Endothelial cell of umbilical vein (primary cell): Measurements from ENCODE around the gene RPS17. TPM values are rescaled to one million over a fixed set of nuclear protein-coding genes. Genes with fewer than 3 reads are reported as not detected.

Source experiments
- BruUV-seq: library from RNA; stranded (reverse); fragments of 400-500 nt; replicated peaks from 2 replicates; lab custom pipeline; 2021; lab: Mats Ljungman, UMichigan
- CTCF ChIA-PET: fragments of 300-600, 350-600 bp; sonication (Branson Sonifier 250); formaldehyde crosslinking; loops from one replicate; lab custom pipeline; 2021; ENCODE audit warnings: antibody characterized with exemption, inconsistent platforms; lab: Charles Lee
- POLR2A ChIA-PET: fragments of 300-600, 350-600 bp; sonication (Branson Sonifier 250); formaldehyde crosslinking; loops from one replicate; lab custom pipeline; 2021; ENCODE audit warnings: antibody characterized with exemption, inconsistent platforms; lab: Charles Lee
- DNase-seq: peaks from one replicate; pipeline ENCODE4 v3.0.0-alpha.2; 2011; ENCODE audit warnings: low read depth, low spot score
- FAIRE-seq: peaks from 2 replicates; lab custom pipeline; 2011; peaks lifted over from hg19 to GRCh38; lab: Jason Lieb, UNC
- H2AFZ ChIP-seq: 2 replicates; pipeline ENCODE4 v1.6.0; 2012; ENCODE audit warnings: low read depth, low read length, control low read depth, inconsistent platforms
- H3K27ac ChIP-seq: 2 replicates; pipeline ENCODE4 v1.5.1; 2011; ENCODE audit warnings: low read depth, mild to moderate bottlenecking, control low read depth, low read length, moderate library complexity; ENCODE audit not compliant: insufficient read depth
- H3K27me3 ChIP-seq, 2 experiments: 2 replicates each; pipeline versions ENCODE4 v1.6.0 to v1.6.1; 2011; ENCODE audit warnings: low read length in 2 of 2, mixed read lengths in 1 of 2; ENCODE audit not compliant: control insufficient read depth in 2 of 2, insufficient read depth in 2 of 2
- H3K36me3 ChIP-seq, 2 experiments: 2 replicates in 1 of 2; 3 replicates in 1 of 2; pipeline ENCODE4 v1.5.1; 2011; ENCODE audit warnings: low read length in 2 of 2, mild to moderate bottlenecking in 1 of 2, moderate library complexity in 1 of 2; ENCODE audit not compliant: control insufficient read depth in 2 of 2, insufficient read depth in 2 of 2; ENCODE audit errors: extremely low read depth in 1 of 2
- H3K4me1 ChIP-seq: 3 replicates; pipeline ENCODE4 v1.5.1; 2011; ENCODE audit warnings: mild to moderate bottlenecking, low read length; ENCODE audit not compliant: control insufficient read depth, insufficient read depth; ENCODE audit errors: extremely low read depth
- H3K4me2 ChIP-seq: 2 replicates; pipeline ENCODE4 v1.6.1; 2011; ENCODE audit warnings: low read length, control low read depth, mixed read lengths; ENCODE audit not compliant: insufficient read depth
- H3K4me3 ChIP-seq, 3 experiments: fragments of 200-600 bp in 1 of 3; sonication (generic), shearing (Covaris generic) in 1 of 3; replicated peaks in 1 of 3; 2 replicates each; pipeline ENCODE4 v1.5.1; 2011 to 2016; ENCODE audit warnings: control low read depth in 3 of 3, low read length in 3 of 3, mild to moderate bottlenecking in 2 of 3, inconsistent platforms in 1 of 3, low read depth in 1 of 3, moderate library complexity in 1 of 3; ENCODE audit not compliant: insufficient read depth in 1 of 3
- H3K79me2 ChIP-seq: 2 replicates; pipeline ENCODE4 v1.6.0; 2012; ENCODE audit warnings: low read length, inconsistent platforms; ENCODE audit not compliant: control insufficient read depth, insufficient read depth
- H3K9ac ChIP-seq: replicated peaks from 2 replicates; pipeline ENCODE3; 2011; ENCODE audit warnings: low read length, control low read depth; ENCODE audit not compliant: insufficient read depth; ENCODE audit errors: extremely low read depth
- H3K9me1 ChIP-seq: replicated peaks from 3 replicates; pipeline ENCODE4 v1.6.0; 2011; ENCODE audit warnings: mild to moderate bottlenecking, low read length; ENCODE audit not compliant: control insufficient read depth, insufficient read depth; ENCODE audit errors: extremely low read depth
- H3K9me3 ChIP-seq: replicated peaks from 2 replicates; pipeline ENCODE4 v1.5.1; 2012; ENCODE audit warnings: low read length, inconsistent platforms; ENCODE audit not compliant: control insufficient read depth, insufficient read depth
- H4K20me1 ChIP-seq: replicated peaks from 2 replicates; pipeline ENCODE3; 2011; ENCODE audit warnings: mild to moderate bottlenecking, low read length; ENCODE audit not compliant: control insufficient read depth, insufficient read depth; ENCODE audit errors: extremely low read depth
- CTCF ChIP-seq, 2 donors: IDR thresholded peaks; 1 replicate in 1 of 2; 2 replicates in 1 of 2; pipeline ENCODE4 v1.5.1; 2011; ENCODE audit warnings: low read length in 2 of 2, mild to moderate bottlenecking in 2 of 2, moderate library complexity in 2 of 2, control low read depth in 1 of 2, inconsistent platforms in 1 of 2, low read depth in 1 of 2; ENCODE audit not compliant: insufficient read depth in 1 of 2; ENCODE audit errors: extremely low read depth in 1 of 2
- EZH2 ChIP-seq: IDR thresholded peaks from 2 replicates; pipeline ENCODE4 v1.6.1; 2012; ENCODE audit warnings: borderline replicate concordance, low read depth, mild to moderate bottlenecking, moderate library complexity, low read length, inconsistent platforms; ENCODE audit not compliant: severe bottlenecking
- FOS ChIP-seq: IDR thresholded peaks from 2 replicates; pipeline ENCODE4 v1.6.1; 2011; ENCODE audit warnings: mild to moderate bottlenecking, low read length, moderate library complexity, borderline replicate concordance; ENCODE audit not compliant: insufficient read depth
- GATA2 ChIP-seq: IDR thresholded peaks from 2 replicates; pipeline ENCODE4 v1.7.0; 2011; ENCODE audit warnings: low read depth, mild to moderate bottlenecking, moderate library complexity, mixed read lengths, low read length; ENCODE audit not compliant: insufficient read length, insufficient read depth
- MYC ChIP-seq: IDR thresholded peaks from one replicate; pipeline ENCODE4 v1.6.1; 2011; ENCODE audit warnings: mild to moderate bottlenecking, low read depth, low read length
- POLR2A ChIP-seq: IDR thresholded peaks from 2 replicates; pipeline ENCODE4 v1.6.1; 2012; ENCODE audit warnings: low read depth, mild to moderate bottlenecking, control low read depth, low read length
- dilution Hi-C: fragments of 300-500 bp; cut with MboI; formaldehyde crosslinking; loops from one replicate; pipeline ENCODE4 v1.15.0; 2019; ENCODE audit warnings: low sequenced_read_pairs; ENCODE audit not compliant: extremely low pct_ligation_motif_present
- intact Hi-C: fragments of 100-400 bp; cut with micrococcal nuclease; formaldehyde crosslinking; loops from one replicate; pipeline ENCODE4 v1.10.0; 2022
- polyA plus RNA-seq, 4 experiments: library from polyadenylated mRNA; depleted of rRNA in 3 of 4; stranded (reverse) in 3 of 4; unstranded in 1 of 4; fragments of >200 nt; gene quantifications; 2 replicates each; pipeline versions ENCODE4 v1.2.1 to v1.2.3, GENCODE V29; 2011 to 2012; ENCODE audit warnings: missing spikeins in 1 of 4
- total RNA-seq: library from RNA; stranded (reverse); gene quantifications from 2 replicates; pipeline ENCODE4 v1.2.3, GENCODE V29; 2021
- TF ChIP-seq, protein P1 (sequence below): IDR thresholded peaks from 2 replicates; pipeline ENCODE4 v1.6.1; 2011; ENCODE audit not compliant: insufficient read depth, insufficient read length

Gene RPS17
- total and polyA plus RNA-seq, 2 donors (not counting 3 experiments of a cell fraction or from before 2014, with no cell fraction given), result 1,690 to 4,382 TPM

- BruUV-seq, result no TSS peak
- no peak overlapping the region for H2AFZ ChIP-seq
- H3K4me2 ChIP-seq, result no peak overlapping the region
- H3K9ac ChIP-seq, result no peak overlapping the region
- H3K27ac ChIP-seq, result no peak overlapping the region
- no peak for TF ChIP-seq EZH2
- TF ChIP-seq MYC, result no peak
- no peak for TF ChIP-seq GATA2
- TF ChIP-seq, protein P1, sequence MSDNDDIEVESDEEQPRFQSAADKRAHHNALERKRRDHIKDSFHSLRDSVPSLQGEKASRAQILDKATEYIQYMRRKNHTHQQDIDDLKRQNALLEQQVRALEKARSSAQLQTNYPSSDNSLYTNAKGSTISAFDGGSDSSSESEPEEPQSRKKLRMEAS, result no peak
- no peak for TF ChIP-seq CTCF (IDR thresholded peaks at IDR 0.05; ENCODE audit: extremely low read depth in 1 of 2, insufficient read depth in 1 of 2, low read depth in 1 of 2, low read length in 2 of 2)
- no peak for TF ChIP-seq FOS
- TF ChIP-seq POLR2A, result no peak
- DNase-seq (no peak), FAIRE-seq (no peak)
- no peak overlapping the region for H3K4me3 ChIP-seq
- peaks cover 10 to 30% of the 10 kb centered on the region in 2 experiments for H3K27me3 ChIP-seq
- H3K36me3 ChIP-seq, result no peaks in the 10 kb centered on the region
- no peaks in the 10 kb centered on the region for H3K9me3 ChIP-seq
- CTCF ChIA-PET, result no interaction called here
- dilution Hi-C loops, result no loop called here
- no peaks in the 10 kb centered on the region for H3K79me2 ChIP-seq
- no peaks in the 10 kb centered on the region for H4K20me1 ChIP-seq
- POLR2A ChIA-PET, result no interaction called here
- intact Hi-C loops, result no loop called here
- no peaks in the 10 kb centered on the region for H3K9me1 ChIP-seq
- no peaks in the 10 kb centered on the region for H3K4me1 ChIP-seq
These were observed 8.4 kb upstream of the RPS17 start for GRCh38 chr15:82548700-82549099.
